GM12891 (cell line): ENCODE measurements around the gene CAPRIN1.

ENCODE experiments used
- POLR2AphosphoS5 ChIP-seq: IDR thresholded peaks from 2 replicates; pipeline ENCODE4 v1.6.1; 2011; ENCODE audit warnings: low read depth, low read length, control low read depth
- SPI1 ChIP-seq: IDR thresholded peaks from 2 replicates; pipeline ENCODE4 v1.6.1; 2011; ENCODE audit warnings: low read depth, low read length, control low read depth
- TAF1 ChIP-seq: IDR thresholded peaks from 2 replicates; pipeline ENCODE4 v1.6.1; 2011; ENCODE audit warnings: low read depth, low read length, control low read depth

GRCh38 chr11:34002420-34002819 is 49.1 kb upstream of the CAPRIN1 start:
- TF ChIP-seq SPI1: no peak
- no peak for TF ChIP-seq POLR2AphosphoS5
- TF ChIP-seq TAF1: no peak
